GM12801 (cell line): ENCODE results near the gene SMARCB1.

Experiments
- CTCF ChIP-seq: IDR thresholded peaks from one replicate; pipeline ENCODE4 v1.5.1; 2011; ENCODE audit warnings: control low read depth; ENCODE audit not compliant: insufficient read length; ENCODE audit errors: extremely low read depth

The SMARCB1 gene

GRCh38 chr22:23847991-23848864 is 61.5 kb downstream of the SMARCB1 start:
- no peak for TF ChIP-seq CTCF

- TF ChIP-seq CTCF, result no peak
Measured at GRCh38 chr22:23849009-23850006, 62.5 kb downstream of the SMARCB1 start.

GRCh38 chr22:23850136-23850611 is 63.4 kb downstream of the SMARCB1 start:
- no peak for TF ChIP-seq CTCF

- no peak for TF ChIP-seq CTCF
Measured at GRCh38 chr22:23856721-23857605, 70.2 kb downstream of the SMARCB1 start.

GRCh38 chr22:23857606-23858483 is 71.1 kb downstream of the SMARCB1 start, which contains the start of gene SLC2A11:
Gene SLC2A11, plus strand, starts transcription at chr22:23857875. Its CDS starts 125 bp downstream, at chr22:23858000.
- no peak for TF ChIP-seq CTCF

GRCh38 chr22:23858484-23858815 is 71.7 kb downstream of the SMARCB1 start:
- no peak for TF ChIP-seq CTCF
